HFF-Myc (cell line): ENCODE measurements around the gene SLC51B.

Source experiments
- DNase-seq: peaks from one replicate; pipeline ENCODE4 v3.0.0-alpha.2; 2011; ENCODE audit warnings: low read depth; ENCODE audit errors: extremely low read depth
- H3K4me3 ChIP-seq: replicated peaks from 2 replicates; pipeline ENCODE4 v1.5.1; 2011; ENCODE audit warnings: low read depth, mild to moderate bottlenecking, control low read depth, low read length
- CTCF ChIP-seq: IDR thresholded peaks from 2 replicates; pipeline ENCODE4 v1.5.1; 2012; ENCODE audit warnings: mild to moderate bottlenecking, low read depth, low read length, control low read depth; ENCODE audit errors: missing control alignments

Gene SLC51B

GRCh38 chr15:65062726-65063125, 17.5 kb downstream of the SLC51B start:
- TF ChIP-seq CTCF = no peak
- no peak overlapping the region for H3K4me3 ChIP-seq
- no peak for DNase-seq

GRCh38 chr15:65066001-65066634, 20.9 kb downstream of the SLC51B start:
- H3K4me3 ChIP-seq = no peak overlapping the region
- DNase-seq = no peak
- no peak for TF ChIP-seq CTCF

GRCh38 chr15:65066635-65067316, 21.6 kb downstream of the SLC51B start:
- H3K4me3 ChIP-seq = peak overlapping the region; percentile 40
- no peak for DNase-seq
- no peak for TF ChIP-seq CTCF

GRCh38 chr15:65067317-65067644, 22.1 kb downstream of the SLC51B start:
- TF ChIP-seq CTCF = no peak
- H3K4me3 ChIP-seq = peak overlapping the region; percentile 40
- DNase-seq = no peak

- H3K4me3 ChIP-seq = peak within 1 kb of the TSS; percentile 40
- TF ChIP-seq CTCF = no peak
- DNase-seq = no peak
Observed at GRCh38 chr15:65067645-65068402, 22.6 kb downstream of the SLC51B start, which contains the start of gene RASL12. Gene RASL12 (minus strand): TSS chr15:65067991. CDS start chr15:65067835, 156 bp downstream.

GRCh38 chr15:65068403-65068788, 23.2 kb downstream of the SLC51B start:
- peak overlapping the region; percentile 40 for H3K4me3 ChIP-seq
- no peak for TF ChIP-seq CTCF
- no peak for DNase-seq
